ENCODE data around the gene PRR13. TPM values are rescaled to one million over a fixed set of nuclear protein-coding genes. Genes with fewer than 3 reads are reported as not detected.

Gene PRR13
- total and polyA plus RNA-seq, 2 of the 8 experiments (the other 6 are each of a cell fraction or from before 2014, with no cell fraction given), result 82.9 to 185 TPM

GRCh38 chr12:53465679-53466078 is 24.1 kb downstream of the PRR13 start:
- Histone ChIP-seq H3K4me1 (replicated peaks in 1 of 4; ENCODE audit: control insufficient read depth in 3 of 4, insufficient read depth in 4 of 4, low read length in 3 of 4) (peaks cover 0 to 10% (median 0%) of the 10 kb centered on the region in 4 experiments; a peak in 2 of 7 replicates), H3K4me3 (ENCODE audit: extremely low read depth in 1 of 4, insufficient read depth in 2 of 4, low read depth in 3 of 4, low read length in 4 of 4) (no peak overlapping the region), H3K9ac (replicated peaks in 1 of 4; ENCODE audit: extremely low read depth in 1 of 4, low read depth in 3 of 4, low read length in 3 of 4) (no peak overlapping the region), H3K79me1 (ENCODE audit: low read depth, low read length) (peaks cover 7% of the 10 kb centered on the region), H2BK15ac (ENCODE audit: low read length) (no peak overlapping the region), H2AFZ (ENCODE audit: low read length) (no peak overlapping the region), H3K9me3 (ENCODE audit: insufficient read depth in 2 of 2, low read depth in 1 of 2, low read length in 1 of 2) (no peaks in the 10 kb centered on the region), H3K23me2 (ENCODE audit: low read depth, low read length) (no peaks in the 10 kb centered on the region; the same call in 1 of the 2 replicates), H3K79me2 (ENCODE audit: control insufficient read depth in 1 of 2, insufficient read depth in 2 of 2, low read length in 2 of 2) (peaks cover 0 to 68% of the 10 kb centered on the region in 2 experiments; a peak in 2 of 4 replicates), H3K36me3 (ENCODE audit: control insufficient read depth in 2 of 4, insufficient read depth in 4 of 4, low read length in 3 of 4) (peaks cover 86 to 100% (median 94%) of the 10 kb centered on the region in 4 experiments), H4K5ac (ENCODE audit: insufficient read length, low read depth, low read length) (no peak overlapping the region), H3K27me3 (replicated peaks in 1 of 4; ENCODE audit: control insufficient read depth in 3 of 4, extremely low read depth in 1 of 4, insufficient read depth in 3 of 4, low read length in 3 of 4) (no peaks in the 10 kb centered on the region), H4K8ac (ENCODE audit: extremely low read depth, insufficient read depth, low read length) (no peak overlapping the region), H4K91ac (replicated peaks; ENCODE audit: insufficient read length, low read length) (no peak overlapping the region), H3K27ac (ENCODE audit: low read depth, low read length) (no peak overlapping the region), H2BK20ac (ENCODE audit: low read length) (no peak overlapping the region), H4K20me1 (replicated peaks in 1 of 2; ENCODE audit: control insufficient read depth in 1 of 2, insufficient read depth in 2 of 2, low read length in 2 of 2) (peaks cover 32 to 50% of the 10 kb centered on the region in 2 experiments), H3K4me2 (ENCODE audit: insufficient read depth in 1 of 2, low read depth in 2 of 2, low read length in 2 of 2) (no peak overlapping the region), H3K56ac (replicated peaks; ENCODE audit: insufficient read length, low read depth, low read length) (no peak overlapping the region), H3K23ac (ENCODE audit: insufficient read length) (no peak overlapping the region), H2BK120ac (replicated peaks; ENCODE audit: low read depth, low read length) (no peak overlapping the region), H2BK12ac (ENCODE audit: low read depth, low read length) (no peak overlapping the region), H3K18ac (ENCODE audit: extremely low read depth, low read length) (no peak overlapping the region), H3K4ac (replicated peaks; ENCODE audit: insufficient read length, low read depth, low read length) (no peak overlapping the region), H2AK5ac (ENCODE audit: low read depth, low read length) (no peak overlapping the region), H2BK5ac (ENCODE audit: low read depth, low read length) (no peak overlapping the region), H3K14ac (ENCODE audit: insufficient read length) (no peak overlapping the region)
- 91% methylated on average over 2 of the region's 2 CpGs; no CpG with 5 or more reads in 1 of the 2 experiments for WGBS, 2 experiments (ENCODE audit: extremely low coverage in 1 of 2, insufficient coverage in 1 of 2, insufficient read length in 1 of 2, insufficient replicate concordance in 2 of 2, low coverage in 1 of 2, low lambda C conversion rate in 2 of 2, missing lambda C conversion rate in 1 of 2)
- DNase-seq (ENCODE audit: low read depth in 1 of 2, low spot score in 2 of 2) (no peak), FAIRE-seq (no peak)
- POLR2A ChIA-PET (ENCODE audit: partially characterized antibody), result interaction anchor here (0.9 to 67.0 kb wide), 3 partner anchors 2 to 166 kb away, joined by 3 to 3397 read pairs (median 3397); partner anchors contain the start of genes MAP3K12, MYG1, NPFF and PCBP2
- CTCF ChIA-PET (ENCODE audit: partially characterized antibody), result interaction anchor here (1.5 to 6.4 kb wide), 3 partner anchors 9 to 37 kb away, joined by 3 to 57 read pairs (median 13); no protein-coding TSS in a partner anchor
- no peak for TF ChIP-seq POU5F1 (IDR thresholded peaks at IDR 0.05; ENCODE audit: low read depth, low read length)
- no peak for TF ChIP-seq TAF1 (IDR thresholded peaks at IDR 0.05; ENCODE audit: low read depth, low read length)
- TF ChIP-seq GABPA (IDR thresholded peaks at IDR 0.05; ENCODE audit: borderline replicate concordance, insufficient read depth, low read length), result no peak
- TF ChIP-seq CTCF (IDR thresholded peaks at IDR 0.05; ENCODE audit: control extremely low read depth in 1 of 3, insufficient read depth in 1 of 3, low read depth in 1 of 3, low read length in 3 of 3), result no peak
- TF ChIP-seq NRF1 (IDR thresholded peaks at IDR 0.05; ENCODE audit: low read depth, low read length), result no peak
- no peak for TF ChIP-seq SP2 (IDR thresholded peaks at IDR 0.05; ENCODE audit: low read length)
- TF ChIP-seq YY1 (IDR thresholded peaks at IDR 0.05; ENCODE audit: low read depth, low read length), result no peak
- no peak for TF ChIP-seq KDM4A (IDR thresholded peaks at IDR 0.05; ENCODE audit: low read depth, low read length, severe bottlenecking)
- no peak for TF ChIP-seq EZH2 (IDR thresholded peaks at IDR 0.05; ENCODE audit: low read depth, low read length, severe bottlenecking)
- no peak for TF ChIP-seq E2F6 (IDR thresholded peaks at IDR 0.05)
